Astrocyte (in vitro differentiated cells and primary cell): ENCODE results near the gene CEP350. TPM values are rescaled to one million over a fixed set of nuclear protein-coding genes. Genes with fewer than 3 reads are reported as not detected.

Source experiments
- DNase-seq: peaks from one replicate; pipeline ENCODE4 v3.0.0-alpha.2; 2010; ENCODE audit warnings: low read depth
- FAIRE-seq: peaks from 2 replicates; lab custom pipeline; 2011; peaks lifted over from hg19 to GRCh38; lab: Jason Lieb, UNC
- H2AFZ ChIP-seq: 2 replicates; pipeline ENCODE4 v1.6.0; 2012; ENCODE audit warnings: low read depth, low read length, inconsistent platforms
- H3K27ac ChIP-seq: 2 replicates; pipeline ENCODE4 v1.5.1; 2011; ENCODE audit warnings: low read depth, low read length, inconsistent platforms
- H3K27me3 ChIP-seq: 2 replicates; pipeline ENCODE4 v1.6.0; 2011; ENCODE audit warnings: low read length, inconsistent platforms; ENCODE audit not compliant: insufficient read depth
- H3K36me3 ChIP-seq: 2 replicates; pipeline ENCODE4 v1.5.1; 2011; ENCODE audit warnings: low read length, inconsistent platforms; ENCODE audit not compliant: insufficient read depth
- H3K4me1 ChIP-seq: 2 replicates; pipeline ENCODE4 v1.5.1; 2011; ENCODE audit warnings: low read length, inconsistent platforms; ENCODE audit not compliant: insufficient read depth
- H3K4me2 ChIP-seq: 2 replicates; pipeline ENCODE4 v1.6.0; 2012; ENCODE audit warnings: low read length, inconsistent platforms
- H3K4me3 ChIP-seq: 2 replicates; pipeline ENCODE4 v1.5.1; 2011; ENCODE audit warnings: low read depth, mild to moderate bottlenecking, low read length, inconsistent platforms; ENCODE audit not compliant: insufficient read depth
- H3K79me2 ChIP-seq: 2 replicates; pipeline ENCODE4 v1.6.0; 2012; ENCODE audit warnings: mild to moderate bottlenecking, low read length, inconsistent platforms; ENCODE audit not compliant: insufficient read depth
- H3K9ac ChIP-seq: 2 replicates; pipeline ENCODE4 v1.6.0; 2012; ENCODE audit warnings: mild to moderate bottlenecking, low read length, inconsistent platforms
- H3K9me3 ChIP-seq: 2 replicates; pipeline ENCODE4 v1.5.1; 2012; ENCODE audit warnings: low read depth, mild to moderate bottlenecking, low read length, inconsistent platforms; ENCODE audit not compliant: insufficient read depth
- H4K20me1 ChIP-seq: 2 replicates; pipeline ENCODE4 v1.6.0; 2012; ENCODE audit warnings: low read length, inconsistent platforms; ENCODE audit not compliant: insufficient read depth
- H3K27ac Mint-ChIP-seq: one replicate; pipeline ENCODE4 v1.8.0; 2021; ENCODE audit warnings: mild to moderate bottlenecking, mixed read lengths; ENCODE audit not compliant: unreplicated experiment
- H3K27me3 Mint-ChIP-seq: one replicate; pipeline ENCODE4 v1.8.0; 2021; ENCODE audit warnings: low read depth, mixed read lengths; ENCODE audit not compliant: unreplicated experiment
- H3K36me3 Mint-ChIP-seq: one replicate; pipeline ENCODE4 v1.8.0; 2021; ENCODE audit warnings: low read depth, mixed read lengths; ENCODE audit not compliant: unreplicated experiment
- H3K4me1 Mint-ChIP-seq: one replicate; pipeline ENCODE4 v1.8.0; 2021; ENCODE audit warnings: low read depth, mixed read lengths; ENCODE audit not compliant: unreplicated experiment
- H3K4me3 Mint-ChIP-seq: one replicate; pipeline ENCODE4 v1.8.0; 2021; ENCODE audit warnings: mild to moderate bottlenecking, moderate library complexity, mixed read lengths; ENCODE audit not compliant: unreplicated experiment
- H3K9me3 Mint-ChIP-seq: one replicate; pipeline ENCODE4 v1.8.0; 2021; ENCODE audit warnings: mild to moderate bottlenecking, mixed read lengths; ENCODE audit not compliant: unreplicated experiment
- EZH2 ChIP-seq: IDR thresholded peaks from 2 replicates; pipeline ENCODE4 v1.6.1; 2012; ENCODE audit warnings: mild to moderate bottlenecking, low read length, inconsistent platforms; ENCODE audit not compliant: insufficient read depth
- total RNA-seq: library from RNA; stranded (reverse); gene quantifications from 2 replicates; pipeline ENCODE4 v1.2.1, GENCODE V29; 2021
- TF ChIP-seq, protein P1 (sequence below): IDR thresholded peaks from 2 replicates; pipeline ENCODE4 v1.5.1; 2011; ENCODE audit warnings: low read depth, mild to moderate bottlenecking, inconsistent platforms, low read length, moderate library complexity; ENCODE audit not compliant: insufficient read depth

The CEP350 gene
- total RNA-seq, 1 donor from 2014 or later, result 29.2 TPM

DNA sequence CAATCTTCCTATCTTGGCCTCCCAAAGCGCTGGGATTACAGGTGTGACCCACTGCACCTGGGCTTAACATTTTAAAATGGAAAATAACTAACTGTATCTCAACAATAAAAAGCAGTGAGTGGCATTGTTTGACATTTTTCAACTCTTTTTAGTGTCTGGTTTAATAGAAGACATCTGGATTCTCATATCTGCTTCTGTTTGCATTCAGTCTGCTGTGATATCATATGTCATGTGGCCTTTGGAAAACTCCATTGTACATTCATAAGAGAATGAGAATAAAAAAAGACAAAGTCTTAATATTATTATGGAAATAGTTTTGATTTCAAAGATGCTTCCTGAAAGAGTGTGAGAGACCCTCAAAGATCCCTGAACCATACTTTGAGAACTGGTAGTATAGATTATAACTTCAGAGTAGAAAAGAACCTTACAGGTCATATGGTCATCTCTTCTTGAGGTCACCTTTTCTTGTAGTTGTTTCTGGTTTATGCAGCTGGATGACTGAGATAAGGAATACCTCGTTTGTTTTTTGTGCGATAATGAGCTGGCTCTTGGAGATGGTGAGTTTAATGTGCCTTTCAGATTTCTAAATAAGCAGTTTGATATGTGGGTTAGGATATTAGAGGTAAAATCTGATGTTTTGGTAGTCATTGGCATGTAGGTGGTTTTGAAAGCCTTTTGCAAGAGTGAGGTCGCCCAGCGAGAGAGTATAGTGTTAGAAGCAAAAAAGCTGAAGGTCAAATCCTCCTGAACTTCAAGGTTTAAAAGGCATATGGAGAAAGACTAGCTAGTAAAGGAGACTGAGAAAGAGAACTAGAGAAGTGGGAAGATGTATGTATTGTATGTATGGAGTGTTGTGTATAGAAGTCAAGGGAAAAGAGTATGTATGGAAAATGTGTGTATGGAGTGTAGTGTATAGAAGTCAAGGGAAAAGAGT lies 17.2 kb downstream of the CEP350 start:
- H2AFZ ChIP-seq, result no peak overlapping the region
- no peaks in the 10 kb centered on the region for H3K4me1 ChIP-seq
- peaks cover 41% of the 10 kb centered on the region for H4K20me1 ChIP-seq
- peaks cover 21% of the 10 kb centered on the region for H3K4me1 Mint-ChIP-seq
- H3K36me3 Mint-ChIP-seq, result peaks cover 5% of the 10 kb centered on the region
- no peaks in the 10 kb centered on the region for H3K27me3 ChIP-seq
- H3K9me3 Mint-ChIP-seq, result no peaks in the 10 kb centered on the region
- no peak overlapping the region for H3K4me3 Mint-ChIP-seq
- H3K36me3 ChIP-seq, result no peaks in the 10 kb centered on the region
- no peak for TF ChIP-seq EZH2
- TF ChIP-seq, protein P1, sequence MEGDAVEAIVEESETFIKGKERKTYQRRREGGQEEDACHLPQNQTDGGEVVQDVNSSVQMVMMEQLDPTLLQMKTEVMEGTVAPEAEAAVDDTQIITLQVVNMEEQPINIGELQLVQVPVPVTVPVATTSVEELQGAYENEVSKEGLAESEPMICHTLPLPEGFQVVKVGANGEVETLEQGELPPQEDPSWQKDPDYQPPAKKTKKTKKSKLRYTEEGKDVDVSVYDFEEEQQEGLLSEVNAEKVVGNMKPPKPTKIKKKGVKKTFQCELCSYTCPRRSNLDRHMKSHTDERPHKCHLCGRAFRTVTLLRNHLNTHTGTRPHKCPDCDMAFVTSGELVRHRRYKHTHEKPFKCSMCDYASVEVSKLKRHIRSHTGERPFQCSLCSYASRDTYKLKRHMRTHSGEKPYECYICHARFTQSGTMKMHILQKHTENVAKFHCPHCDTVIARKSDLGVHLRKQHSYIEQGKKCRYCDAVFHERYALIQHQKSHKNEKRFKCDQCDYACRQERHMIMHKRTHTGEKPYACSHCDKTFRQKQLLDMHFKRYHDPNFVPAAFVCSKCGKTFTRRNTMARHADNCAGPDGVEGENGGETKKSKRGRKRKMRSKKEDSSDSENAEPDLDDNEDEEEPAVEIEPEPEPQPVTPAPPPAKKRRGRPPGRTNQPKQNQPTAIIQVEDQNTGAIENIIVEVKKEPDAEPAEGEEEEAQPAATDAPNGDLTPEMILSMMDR, result no peak
- no peak overlapping the region for H3K27ac ChIP-seq
- no peak overlapping the region for H3K27ac Mint-ChIP-seq
- H3K27me3 Mint-ChIP-seq, result no peaks in the 10 kb centered on the region
- peaks cover 85% of the 10 kb centered on the region for H3K79me2 ChIP-seq
- FAIRE-seq (no peak), DNase-seq (no peak)
- no peak overlapping the region for H3K4me2 ChIP-seq
- no peak overlapping the region for H3K4me3 ChIP-seq
- H3K9ac ChIP-seq, result no peak overlapping the region
- H3K9me3 ChIP-seq, result no peaks in the 10 kb centered on the region

DNA sequence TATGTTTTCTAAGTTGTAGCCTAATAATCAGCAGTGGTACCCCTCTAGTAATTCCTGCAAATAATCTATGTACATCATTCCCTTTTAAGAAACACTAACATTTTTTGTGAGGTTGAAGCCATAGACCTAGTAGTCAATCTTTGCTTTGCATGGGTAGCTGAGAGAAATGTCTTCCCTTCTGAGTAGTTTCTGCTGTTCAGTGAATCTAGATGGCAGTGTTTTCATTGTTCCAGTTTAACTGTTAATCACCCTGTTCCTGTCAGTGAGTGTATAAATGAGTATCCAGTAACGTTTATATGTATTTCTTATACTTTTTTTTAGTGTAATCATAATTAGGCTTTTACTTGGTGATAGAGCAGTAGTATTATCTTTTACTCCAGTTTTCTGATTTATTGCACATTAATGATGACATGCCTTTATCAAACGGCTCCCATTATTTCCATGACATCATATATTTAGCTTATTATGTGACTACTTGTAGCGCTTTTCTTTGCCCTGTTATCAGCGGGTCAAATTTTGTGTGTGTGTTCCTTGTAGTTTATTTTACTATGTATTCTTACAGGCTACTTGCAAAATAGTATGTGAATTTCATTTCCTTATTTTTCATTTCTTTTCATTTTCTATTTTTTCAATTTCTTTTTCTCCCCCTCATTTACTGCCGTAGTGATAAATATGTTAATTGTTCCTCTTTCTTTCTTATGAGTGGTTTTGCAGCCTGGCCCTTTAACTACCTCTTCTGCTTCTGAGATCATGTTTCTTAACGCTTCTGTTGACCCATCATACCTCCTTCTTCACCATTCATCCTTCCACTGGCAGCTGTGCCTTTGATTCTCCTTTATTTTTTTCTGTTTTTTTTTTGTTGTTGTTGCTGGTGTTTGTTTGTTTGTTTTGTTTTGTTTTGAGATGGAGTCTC lies 18.8 kb downstream of the CEP350 start:
- Histone ChIP-seq H3K79me2 (peaks cover 85% of the 10 kb centered on the region), H3K4me3 (no peak overlapping the region), H4K20me1 (peaks cover 42% of the 10 kb centered on the region), H3K9ac (no peak overlapping the region), H3K27ac (no peak overlapping the region), H3K4me2 (no peak overlapping the region), H3K27me3 (no peaks in the 10 kb centered on the region), H3K36me3 (no peaks in the 10 kb centered on the region), H2AFZ (no peak overlapping the region), H3K4me1 (no peaks in the 10 kb centered on the region), H3K9me3 (no peaks in the 10 kb centered on the region)
- FAIRE-seq (no peak), DNase-seq (no peak)
- no peaks in the 10 kb centered on the region for H3K9me3 Mint-ChIP-seq
- H3K36me3 Mint-ChIP-seq, result peaks cover 5% of the 10 kb centered on the region
- no peaks in the 10 kb centered on the region for H3K27me3 Mint-ChIP-seq
- no peak overlapping the region for H3K4me3 Mint-ChIP-seq
- TF ChIP-seq EZH2, result no peak
- TF ChIP-seq, protein P1, result no peak
- no peak overlapping the region for H3K27ac Mint-ChIP-seq
- H3K4me1 Mint-ChIP-seq, result peaks cover 25% of the 10 kb centered on the region
